ENCODE measurements around the gene CNGB1.

DNA sequence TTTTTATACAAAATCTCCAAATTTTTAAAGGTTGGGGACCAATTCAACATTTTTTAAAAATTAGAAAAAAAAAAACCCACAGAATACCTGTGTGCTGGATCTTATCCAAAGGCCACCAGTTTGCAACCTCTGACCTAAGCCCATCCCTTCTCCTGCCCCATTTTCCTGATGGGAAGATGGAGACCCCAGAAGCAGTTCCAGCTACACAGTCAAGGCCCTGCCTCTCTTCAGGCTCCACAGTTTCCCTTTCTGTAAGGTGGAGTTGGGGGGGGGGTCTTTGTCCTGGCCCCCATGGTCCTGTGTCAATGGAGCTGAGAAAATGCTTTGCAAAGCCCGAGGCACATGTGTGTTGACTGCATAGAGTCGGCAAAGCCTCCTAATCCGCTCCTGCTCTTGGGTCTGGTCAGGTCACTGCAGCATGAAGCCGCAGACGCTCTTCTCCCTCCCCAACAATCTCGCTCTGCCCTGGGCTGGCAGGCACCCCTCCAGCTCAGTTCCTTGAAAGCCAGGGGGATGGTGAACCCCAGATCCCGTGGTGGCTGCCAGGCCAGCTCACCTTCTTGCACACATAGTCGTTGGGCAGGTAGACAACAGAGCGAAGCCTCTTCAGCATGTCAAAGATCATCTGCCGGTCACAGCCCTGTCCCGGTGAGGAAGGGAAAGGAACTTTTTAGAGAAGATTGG is 70.0 kb downstream of the CNGB1 start:
- TF ChIP-seq, protein P1, sequence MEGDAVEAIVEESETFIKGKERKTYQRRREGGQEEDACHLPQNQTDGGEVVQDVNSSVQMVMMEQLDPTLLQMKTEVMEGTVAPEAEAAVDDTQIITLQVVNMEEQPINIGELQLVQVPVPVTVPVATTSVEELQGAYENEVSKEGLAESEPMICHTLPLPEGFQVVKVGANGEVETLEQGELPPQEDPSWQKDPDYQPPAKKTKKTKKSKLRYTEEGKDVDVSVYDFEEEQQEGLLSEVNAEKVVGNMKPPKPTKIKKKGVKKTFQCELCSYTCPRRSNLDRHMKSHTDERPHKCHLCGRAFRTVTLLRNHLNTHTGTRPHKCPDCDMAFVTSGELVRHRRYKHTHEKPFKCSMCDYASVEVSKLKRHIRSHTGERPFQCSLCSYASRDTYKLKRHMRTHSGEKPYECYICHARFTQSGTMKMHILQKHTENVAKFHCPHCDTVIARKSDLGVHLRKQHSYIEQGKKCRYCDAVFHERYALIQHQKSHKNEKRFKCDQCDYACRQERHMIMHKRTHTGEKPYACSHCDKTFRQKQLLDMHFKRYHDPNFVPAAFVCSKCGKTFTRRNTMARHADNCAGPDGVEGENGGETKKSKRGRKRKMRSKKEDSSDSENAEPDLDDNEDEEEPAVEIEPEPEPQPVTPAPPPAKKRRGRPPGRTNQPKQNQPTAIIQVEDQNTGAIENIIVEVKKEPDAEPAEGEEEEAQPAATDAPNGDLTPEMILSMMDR (optimal IDR thresholded peaks at IDR 0.05 in 1 of 3, IDR thresholded peaks at IDR 0.05 in 1 of 3, conservative IDR thresholded peaks at IDR 0.05 in 1 of 3; ENCODE audit: extremely low read depth in 1 of 3, insufficient read depth in 2 of 3, low read length in 3 of 3) = no peak
- no peak for TF ChIP-seq EZH2 (IDR thresholded peaks at IDR 0.05; ENCODE audit: low read length)

Data from keratinocyte (primary cell).